Suppressor macrophage (primary cell): Measurements from ENCODE around the gene MYO1G.
"Not testable (repeated sequence)": the region's sequence is repeated elsewhere in the genome, so short reads cannot be mapped to it uniquely, and the experiment has no call there.

ENCODE experiments used
- DNase-seq, 4 experiments: peaks; one replicate each; pipeline ENCODE4 v3.0.0-alpha.2; 2020 to 2022
- total RNA-seq, 17 experiments: gene quantifications; one replicate each; lab custom pipeline; 2026; ENCODE audit warnings: mixed read lengths in 6 of 17, inconsistent platforms in 3 of 17; lab: John Stamatoyannopoulos, UW

The MYO1G gene
- total RNA-seq = 18.2 to 497 (median 55.2) reads per million in 17 experiments

- DNase-seq = peak; percentile 63 to 81 (median 78)
Observed at GRCh38 chr7:44978511-44979366, at the start of gene MYO1G. Gene MYO1G (minus strand): TSS chr7:44979015. CDS start chr7:44978961, 54 bp downstream.

DNA sequence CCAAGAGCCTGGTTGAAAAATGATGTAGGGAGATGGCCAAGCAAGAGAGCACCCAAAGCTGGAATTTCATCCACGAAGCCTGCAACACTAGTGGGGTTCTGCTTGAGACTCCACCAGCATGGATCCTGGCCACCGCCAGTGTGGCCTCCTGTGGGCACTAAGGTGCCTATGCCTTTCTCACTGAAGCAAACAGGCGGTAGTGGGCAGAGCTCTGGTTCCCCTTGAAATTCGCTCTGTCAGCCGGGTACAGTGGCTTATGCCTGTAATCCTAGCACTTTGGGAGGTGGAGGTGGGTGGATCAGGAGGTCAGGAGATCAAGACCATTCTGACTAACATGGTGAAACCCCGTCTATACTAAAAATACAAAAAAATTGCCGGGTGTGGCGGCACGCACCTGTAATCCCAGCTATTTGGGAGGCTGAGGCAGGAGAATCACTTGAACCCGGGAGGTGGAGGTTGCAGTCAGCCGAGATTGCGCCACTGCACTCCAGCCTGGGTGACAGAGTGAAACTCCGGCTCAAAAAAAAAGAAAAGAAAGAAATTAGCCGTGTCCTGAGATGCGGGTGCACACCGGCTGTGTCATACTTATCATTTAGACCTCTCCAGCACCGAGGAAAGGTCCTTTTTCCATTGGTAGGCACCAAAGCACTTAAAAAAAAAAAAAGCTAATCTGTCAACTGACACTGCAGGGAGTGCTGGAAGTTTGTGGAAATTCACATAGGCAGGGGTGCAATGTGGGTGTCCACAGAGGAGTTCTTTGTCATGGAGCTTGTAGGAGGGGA, 49.5 kb upstream of the MYO1G start:
- peak; percentile 22 to 61 (median 47) for DNase-seq

- DNase-seq = no peak
Observed at GRCh38 chr7:45027774-45028114, 48.9 kb upstream of the MYO1G start.

DNA sequence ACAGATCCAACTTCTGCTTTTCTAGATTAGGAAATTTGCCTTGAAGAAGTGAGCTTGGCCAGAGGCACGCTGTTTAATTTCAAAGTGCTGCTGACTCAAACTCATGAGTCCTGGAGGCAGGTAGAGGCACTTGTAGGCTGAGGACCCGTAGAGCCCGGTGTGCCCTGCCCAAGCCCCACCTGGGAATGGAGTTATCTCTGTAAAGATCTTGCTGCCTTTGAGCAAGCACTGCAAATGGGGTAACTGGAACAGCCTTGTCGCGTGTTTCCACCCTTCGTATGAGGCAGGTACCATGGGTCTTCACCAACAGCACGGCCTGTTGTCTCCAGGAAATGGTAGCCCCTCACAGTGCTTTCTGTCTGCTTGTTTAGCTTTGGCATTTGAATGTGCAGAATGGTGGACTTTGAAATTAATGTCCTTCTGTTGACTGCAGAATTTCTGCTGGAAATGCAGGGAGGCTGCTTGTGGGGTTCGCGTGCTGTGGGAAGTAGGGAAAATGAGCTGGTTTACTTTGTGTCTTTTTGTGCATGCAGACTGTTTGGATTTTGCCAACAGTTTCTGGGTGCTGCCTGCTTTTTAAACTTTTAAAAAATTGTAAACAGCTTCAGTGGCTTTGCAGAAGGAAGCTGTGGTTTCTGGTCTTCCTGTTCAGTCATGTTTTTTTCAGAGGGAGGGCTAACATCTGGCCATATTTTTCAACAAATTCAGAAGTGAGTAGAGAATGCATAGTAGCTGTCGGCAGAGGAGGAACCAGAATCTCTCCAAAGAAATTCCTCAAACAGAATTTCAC, 48.4 kb upstream of the MYO1G start:
- DNase-seq = peak; percentile 64 to 87 (median 76)

- DNase-seq = no peak
Observed at GRCh38 chr7:45026013-45026412, 47.2 kb upstream of the MYO1G start.

DNA sequence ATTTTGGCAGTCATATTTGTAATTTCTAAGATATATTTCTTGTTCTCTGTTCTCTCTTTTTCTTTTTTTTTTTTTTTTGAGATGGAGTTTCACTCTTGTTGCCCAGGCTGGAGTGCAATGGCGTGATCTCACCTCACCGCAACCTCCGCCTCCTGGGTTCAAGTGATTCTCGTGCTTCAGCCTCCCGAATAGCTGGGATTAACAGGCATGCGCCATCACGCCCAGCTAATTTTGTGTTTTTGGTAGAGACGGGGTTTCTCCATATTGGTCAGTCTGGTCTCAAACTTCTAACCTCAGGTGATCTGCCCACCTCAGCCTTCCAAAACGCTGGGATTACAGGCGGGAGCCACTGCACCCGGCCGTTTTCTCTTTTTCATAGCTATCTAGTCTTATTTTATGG, 46.7 kb upstream of the MYO1G start:
- DNase-seq = not testable (repeated sequence)

- DNase-seq = no peak
Observed at GRCh38 chr7:45024126-45024744, 45.4 kb upstream of the MYO1G start.

DNA sequence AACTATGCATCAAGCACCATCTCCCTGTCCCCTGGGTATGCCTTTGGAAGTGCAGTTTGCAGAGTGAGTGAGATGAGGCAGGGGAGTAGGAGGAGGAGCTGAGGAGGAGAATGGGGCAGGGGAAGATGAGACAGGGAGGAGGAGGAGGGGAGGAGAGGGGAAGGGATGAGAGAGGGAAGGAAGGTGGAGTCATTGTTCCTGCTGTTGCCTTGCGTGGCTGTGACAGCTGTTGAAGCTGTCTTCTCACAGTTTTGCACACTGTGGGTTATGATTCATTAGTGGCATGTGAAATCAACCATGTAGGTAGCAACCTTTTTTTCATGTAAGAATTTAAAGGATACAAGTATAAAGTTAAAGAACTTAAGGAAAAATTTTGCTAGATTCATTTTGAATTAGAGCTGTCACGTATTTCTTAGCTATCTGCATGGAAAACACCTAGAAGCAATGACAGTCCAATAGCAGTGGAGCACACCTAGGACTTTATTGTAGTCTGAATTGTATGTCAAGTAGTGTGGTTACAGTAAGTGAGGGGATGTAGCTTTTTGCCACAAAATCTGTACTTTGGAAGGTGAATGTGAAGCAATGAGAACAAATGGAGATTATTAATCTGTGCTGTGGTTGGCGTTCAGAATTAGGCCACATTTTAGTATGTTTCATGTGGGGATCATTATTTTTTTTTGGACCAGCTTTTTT, 42.9 kb upstream of the MYO1G start:
- peak in 3 of 4 experiments; percentile 50 to 57 (median 53) for DNase-seq

DNA sequence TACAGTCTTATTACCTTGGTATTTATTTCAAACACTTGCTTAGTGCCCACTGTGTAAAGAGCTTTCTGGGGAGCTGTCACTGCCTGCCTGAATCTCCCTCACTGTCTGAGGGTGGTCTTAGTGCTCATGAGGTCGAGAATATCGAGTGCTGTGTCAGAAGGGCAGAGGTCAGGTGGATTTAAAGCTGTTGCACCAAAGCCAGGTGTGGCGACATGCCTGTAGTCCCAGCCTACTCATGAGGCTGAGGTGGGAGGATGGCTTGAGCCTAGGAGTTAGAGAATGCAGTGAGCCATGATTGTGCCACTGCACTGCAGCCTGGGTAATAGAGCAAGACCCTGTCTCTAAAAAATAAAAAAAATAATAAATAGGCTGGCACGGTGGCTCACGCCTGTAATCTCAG, 42.1 kb upstream of the MYO1G start:
- no peak for DNase-seq

DNA sequence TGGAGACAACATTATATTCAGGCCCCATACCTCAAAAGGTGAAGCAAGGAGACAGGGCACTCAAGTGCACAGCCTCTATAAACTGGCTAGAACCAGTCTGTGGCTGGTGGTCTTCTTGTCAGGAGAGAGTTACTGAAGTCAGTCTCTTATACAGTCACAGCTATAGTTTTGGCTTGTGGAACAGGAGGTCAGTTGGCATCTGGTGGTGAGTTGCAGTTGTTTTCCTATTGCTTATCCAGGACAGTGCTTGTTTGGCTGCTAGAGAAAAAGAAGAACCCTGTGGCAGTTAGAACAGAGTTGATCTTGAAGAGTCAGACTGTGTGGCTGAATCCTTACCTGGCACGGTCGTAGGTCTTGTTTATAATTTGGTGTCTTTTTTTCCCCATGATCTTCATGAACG, 38.4 kb upstream of the MYO1G start:
- DNase-seq = no peak

DNA sequence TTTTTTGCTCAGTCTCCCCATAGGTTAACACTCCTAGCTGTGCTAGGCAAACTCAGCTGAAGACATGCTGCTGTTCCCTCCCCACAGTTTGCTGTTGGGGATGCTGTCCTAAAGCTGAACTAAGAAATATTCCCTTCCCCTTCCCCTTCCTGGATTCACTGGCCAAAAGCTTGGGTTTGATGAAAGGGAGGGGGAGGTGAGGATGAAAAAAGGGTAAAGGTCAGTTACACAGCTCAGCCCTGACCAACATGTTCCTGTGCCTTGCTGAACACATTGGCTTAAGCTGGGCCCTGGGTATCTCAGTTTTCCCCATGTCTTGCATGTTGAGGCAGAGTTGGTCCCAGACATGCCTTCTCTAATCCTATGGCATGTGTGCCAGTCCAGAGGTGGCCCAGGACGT, 36.5 kb upstream of the MYO1G start:
- no peak for DNase-seq

DNA sequence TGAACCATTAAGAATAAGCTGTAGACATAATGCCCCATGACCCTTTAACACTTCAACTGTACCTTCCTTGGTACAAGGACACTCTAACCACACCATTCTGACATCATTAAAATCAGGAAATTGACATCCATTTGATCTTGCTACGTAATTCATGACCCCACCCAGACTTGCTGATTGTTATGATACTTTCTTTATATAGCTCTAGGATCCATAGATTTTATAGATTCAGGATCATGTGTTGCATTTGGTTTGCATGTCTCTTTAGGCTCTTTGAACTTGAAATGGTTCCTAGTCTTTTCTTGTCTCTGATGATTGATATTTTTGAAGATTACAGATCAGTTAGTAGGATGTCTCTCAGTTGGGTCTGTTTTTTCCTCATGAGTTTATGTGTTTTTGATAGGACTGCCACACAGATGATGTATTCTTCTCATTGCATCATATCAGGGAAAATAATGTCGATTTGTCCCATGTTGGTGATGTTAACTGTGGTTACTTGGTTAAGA, 34.7 kb upstream of the MYO1G start:
- DNase-seq = no peak

GRCh38 chr7:45007571-45008328, 28.9 kb upstream of the MYO1G start:
- DNase-seq = no peak

DNA sequence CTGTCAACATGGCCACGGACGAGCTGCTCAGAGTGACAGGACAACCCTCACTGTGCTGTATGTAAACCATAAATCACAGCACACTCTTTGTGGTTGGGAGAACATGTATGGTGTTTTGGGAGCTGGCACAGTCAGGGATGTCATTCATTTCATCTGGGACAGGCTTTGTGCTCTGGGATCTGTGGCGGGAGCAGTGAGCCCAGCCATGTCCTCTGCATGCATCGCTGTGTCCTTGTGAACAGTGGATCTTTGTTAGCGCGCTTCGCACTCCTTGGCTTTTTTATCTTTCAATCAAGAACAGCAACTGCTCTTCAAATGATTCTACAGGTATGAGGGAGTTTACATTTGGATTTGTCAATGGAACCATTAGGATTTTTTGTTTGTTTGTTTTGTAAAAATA, 28.3 kb upstream of the MYO1G start:
- DNase-seq = no peak

DNA sequence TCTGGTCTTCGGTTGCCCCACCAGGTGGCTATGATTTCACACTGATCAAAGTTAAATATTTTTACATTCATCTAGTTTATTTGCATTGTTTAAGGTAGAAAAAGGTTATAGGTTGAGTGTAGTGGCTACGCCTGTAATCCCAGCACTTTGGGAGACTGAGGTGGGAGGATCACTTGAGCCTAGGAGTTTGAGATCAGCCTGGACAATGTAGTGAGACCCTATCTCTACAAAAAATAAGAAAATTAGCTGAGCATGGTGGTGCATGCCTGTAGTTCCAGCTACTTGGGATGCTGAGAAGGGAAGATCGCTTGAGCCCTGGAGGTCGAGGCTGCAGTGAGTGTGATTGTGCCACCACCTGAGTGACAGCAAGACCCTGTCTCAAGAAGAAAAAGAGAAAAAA, 25.0 kb upstream of the MYO1G start:
- DNase-seq = no peak

GRCh38 chr7:45001826-45002225, 23.0 kb upstream of the MYO1G start:
- DNase-seq = no peak

- DNase-seq = no peak
Observed at GRCh38 chr7:45001138-45001694, 22.4 kb upstream of the MYO1G start.

DNA sequence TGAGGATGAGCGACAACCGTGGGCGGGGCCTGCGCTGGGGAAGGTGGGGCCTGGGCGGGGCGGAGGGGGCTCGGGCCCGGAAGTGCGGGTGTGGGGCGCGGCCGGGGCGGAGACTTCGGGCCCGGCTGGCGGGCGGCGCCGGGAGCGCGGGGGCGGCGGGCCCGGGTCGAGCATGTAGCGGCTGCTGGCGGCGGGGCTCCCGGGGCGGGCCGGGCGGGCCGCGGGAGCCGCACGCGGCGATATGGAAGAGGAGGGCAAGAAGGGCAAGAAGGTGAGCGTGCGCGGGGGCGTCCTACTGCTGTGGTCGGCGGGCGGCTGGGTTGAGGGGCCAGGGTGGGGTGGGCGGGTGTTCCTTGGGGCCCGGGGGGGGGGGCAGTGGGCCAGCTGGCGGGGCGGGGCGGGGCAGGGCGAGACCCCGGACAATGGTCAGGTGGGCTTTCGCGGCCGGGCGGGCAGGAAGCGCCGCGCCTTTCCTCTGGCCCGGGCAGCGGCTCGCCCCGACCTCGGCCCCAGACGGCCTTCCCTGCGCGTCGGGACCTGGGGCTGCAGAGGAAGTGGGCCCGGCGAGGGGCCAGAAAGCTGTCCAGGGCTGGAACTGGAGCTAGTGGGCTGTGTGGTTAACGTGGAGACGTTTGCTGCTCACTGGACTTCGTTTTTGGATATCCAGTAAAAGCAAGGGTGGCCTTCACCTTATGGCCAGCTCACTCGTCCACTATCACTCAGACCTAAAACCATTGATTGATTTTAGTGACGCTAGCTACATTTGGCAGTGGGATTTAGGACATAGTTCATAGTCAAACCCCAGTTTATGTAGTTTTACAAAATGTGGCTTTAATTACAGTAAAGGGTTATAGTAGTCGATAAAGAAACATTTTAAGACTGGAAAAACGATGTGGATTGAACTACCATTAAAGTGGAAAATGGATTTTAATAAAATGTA, 21.5 kb upstream of the MYO1G start, which contains the start of gene CCM2:
CCM2 (plus strand) TSS at position 109 of the 940 bp plus-strand sequence; CDS start at position 242, 133 bp downstream.
- peak; percentile 59 to 84 (median 75) for DNase-seq
